Suppressor macrophage treated with lipopolysaccharide for 4 hours (primary cell): Measurements from ENCODE around the gene PIAS4.

ENCODE experiments used
- DNase-seq: peaks from one replicate; pipeline ENCODE4 v3.0.0-alpha.2; 2020

The PIAS4 gene

DNA sequence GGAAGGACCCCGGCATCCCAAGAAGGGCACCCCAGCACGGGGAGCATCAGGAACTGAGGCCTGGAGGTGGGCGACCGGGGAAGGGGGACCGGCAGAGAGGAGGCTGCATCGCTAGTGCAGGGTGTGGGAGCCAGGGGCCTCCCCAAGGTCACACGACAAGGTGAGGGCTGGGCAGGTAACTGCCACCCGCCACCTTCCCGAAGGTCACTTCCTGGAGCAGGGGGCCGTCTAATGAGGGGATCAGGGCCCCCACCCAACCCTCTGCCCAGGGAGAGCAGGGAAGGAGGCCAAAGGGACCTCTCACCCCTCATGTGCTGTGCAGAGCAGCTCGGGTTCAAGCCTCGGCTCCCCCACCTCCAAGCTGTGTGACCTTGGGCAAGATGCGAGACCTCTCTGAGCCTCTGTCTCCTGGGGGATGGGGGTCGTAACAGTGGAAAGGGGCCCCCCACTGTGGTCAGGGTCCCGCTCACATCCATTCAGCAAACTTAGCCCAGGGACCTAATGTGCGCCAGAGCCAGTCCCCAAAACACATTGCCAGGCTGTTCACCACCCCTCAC, 53.2 kb downstream of the PIAS4 start:
- DNase-seq: no peak

DNA sequence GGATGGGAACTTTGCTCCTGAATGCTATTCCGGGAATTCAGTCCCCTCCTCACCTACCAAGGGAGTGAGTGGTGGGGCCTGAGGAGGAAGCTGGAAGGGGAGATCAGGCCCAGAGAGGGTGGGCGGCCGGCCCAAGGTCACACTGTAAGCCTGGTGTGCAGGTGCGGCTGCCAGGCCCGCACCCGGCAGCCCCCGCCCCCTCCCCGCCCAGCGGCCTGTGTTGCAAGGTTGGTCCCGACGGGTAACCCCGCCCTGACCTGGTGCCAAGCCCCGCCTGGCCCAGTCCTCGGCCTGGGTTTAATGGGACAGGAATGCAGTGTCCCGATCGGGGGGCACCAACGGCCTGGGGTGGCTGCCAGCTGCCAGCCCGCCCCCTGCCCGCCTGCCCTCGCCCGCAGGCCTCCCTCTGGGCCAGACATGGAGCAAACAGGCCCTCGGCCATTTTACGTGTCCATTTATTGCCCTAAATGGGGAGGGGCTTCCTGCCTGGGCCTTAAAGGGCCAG, 53.7 kb downstream of the PIAS4 start:
- no peak for DNase-seq

DNA sequence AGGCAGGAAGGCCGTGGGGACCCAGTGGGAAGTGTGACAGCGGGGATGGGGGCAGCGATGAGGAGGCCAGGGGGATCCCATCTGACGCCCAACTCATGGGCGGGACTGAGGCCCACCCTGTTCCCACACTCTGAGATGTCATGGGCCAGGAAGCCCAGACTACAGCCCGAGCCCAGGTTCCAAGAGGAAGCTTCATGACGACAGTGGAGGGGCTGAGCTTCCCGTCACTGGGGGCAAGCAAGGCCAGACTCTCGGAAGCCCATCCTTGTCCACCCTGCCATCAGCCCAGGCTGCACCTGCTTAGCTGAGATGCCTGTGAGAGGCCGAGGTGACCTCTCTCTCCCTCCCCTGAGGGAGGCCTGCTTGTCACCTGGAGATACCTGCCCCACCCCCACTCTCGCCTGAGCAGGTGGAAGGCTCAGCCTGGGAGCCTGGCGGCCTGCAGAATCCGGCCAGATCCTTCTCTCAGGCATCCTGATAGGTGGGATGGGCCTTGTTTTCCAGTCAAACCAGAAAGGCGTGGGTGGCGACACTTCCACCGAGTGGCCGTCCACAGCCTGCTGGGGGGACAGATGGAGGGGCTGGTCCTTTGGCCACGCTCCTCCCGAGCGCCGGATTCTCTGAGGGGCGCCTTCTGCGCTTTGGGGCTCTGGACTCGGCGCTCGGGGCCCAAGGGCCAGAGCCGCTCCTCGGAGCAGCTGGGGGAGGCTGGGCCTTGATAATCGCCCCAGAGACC, 54.3 kb downstream of the PIAS4 start:
- DNase-seq: peak; percentile 13

DNA sequence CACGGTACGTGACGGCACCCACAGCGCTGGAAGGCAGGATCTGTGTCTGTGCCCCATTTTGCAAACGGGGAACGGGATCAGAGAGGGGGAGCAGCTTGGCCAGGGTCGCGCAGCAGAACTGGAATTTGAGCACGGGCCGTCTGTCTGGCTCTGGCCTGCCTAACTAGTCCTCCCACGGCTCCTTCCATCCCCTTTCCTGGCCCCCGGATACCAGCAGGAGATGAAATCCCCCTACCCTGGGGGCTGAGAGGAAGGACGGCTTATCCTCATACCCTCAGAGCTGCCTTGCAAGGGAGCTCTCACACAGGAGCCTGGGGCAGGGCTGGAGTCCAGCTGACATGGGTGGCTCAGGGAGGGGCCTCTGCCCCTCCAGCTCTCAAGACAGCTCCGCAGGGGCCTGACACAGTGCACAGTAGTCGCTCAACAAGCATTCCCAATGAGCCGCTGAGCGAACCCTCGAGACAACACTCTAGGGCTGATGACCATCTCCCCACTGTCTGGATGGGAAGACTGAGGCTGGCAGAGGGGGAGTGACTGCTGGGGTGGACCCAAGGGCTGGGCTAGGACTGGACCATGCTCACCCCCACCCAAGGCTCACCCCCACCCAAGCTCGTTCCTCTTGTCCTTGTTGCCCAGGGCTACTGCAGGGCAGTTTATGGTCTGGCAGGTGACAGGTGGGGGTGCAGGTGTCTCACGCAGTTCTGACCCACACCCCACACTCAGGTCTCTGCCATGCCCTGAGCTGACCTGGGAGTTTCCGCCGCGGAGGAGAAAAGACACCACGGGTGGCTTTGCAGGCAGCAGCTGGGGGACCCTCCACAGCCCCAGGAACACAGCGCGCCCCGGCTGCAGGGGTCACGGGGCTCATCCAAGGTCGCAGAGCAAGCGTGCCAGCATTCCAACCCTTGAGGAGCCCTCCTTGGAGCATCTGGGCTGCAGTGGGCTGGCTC, 55.2 kb downstream of the PIAS4 start:
- no peak for DNase-seq

DNA sequence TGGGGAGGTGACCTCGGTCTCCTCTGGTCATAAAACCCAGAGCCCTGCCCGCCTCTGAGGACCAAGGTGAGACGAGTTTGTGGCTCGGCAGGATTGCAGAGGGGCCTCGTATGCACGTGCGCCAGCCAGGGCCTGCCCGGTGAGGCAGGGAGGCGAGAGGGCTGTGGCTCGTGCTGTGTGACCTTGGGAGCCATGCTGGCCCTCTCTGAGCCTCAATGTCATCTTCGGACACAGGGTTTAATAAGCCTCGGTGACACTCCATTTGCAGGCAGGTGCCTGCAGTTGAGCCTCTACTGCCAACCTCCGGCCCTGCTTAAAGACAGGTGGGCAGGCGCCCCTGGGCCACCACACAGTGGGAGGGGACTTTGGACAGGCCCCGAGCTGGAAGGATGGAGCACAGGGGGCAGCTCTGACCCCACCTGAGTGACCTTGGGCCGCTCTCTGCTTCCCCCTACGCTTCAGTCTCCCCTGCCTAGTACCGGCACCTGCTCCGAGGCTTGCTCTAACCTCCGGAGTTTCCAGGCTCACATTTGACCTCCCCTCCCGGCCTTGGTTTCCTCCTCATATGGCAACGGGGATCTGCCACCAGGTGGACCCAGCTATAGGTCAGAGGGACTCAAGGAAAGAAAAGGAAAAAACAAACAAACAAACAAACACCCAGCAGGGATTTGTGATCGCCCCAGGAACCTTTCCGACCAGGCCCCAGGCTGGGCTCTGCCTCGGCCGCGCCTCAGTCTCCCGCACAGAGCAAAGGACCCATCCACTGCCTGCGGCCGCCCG, 56.0 kb downstream of the PIAS4 start:
- no peak for DNase-seq

DNA sequence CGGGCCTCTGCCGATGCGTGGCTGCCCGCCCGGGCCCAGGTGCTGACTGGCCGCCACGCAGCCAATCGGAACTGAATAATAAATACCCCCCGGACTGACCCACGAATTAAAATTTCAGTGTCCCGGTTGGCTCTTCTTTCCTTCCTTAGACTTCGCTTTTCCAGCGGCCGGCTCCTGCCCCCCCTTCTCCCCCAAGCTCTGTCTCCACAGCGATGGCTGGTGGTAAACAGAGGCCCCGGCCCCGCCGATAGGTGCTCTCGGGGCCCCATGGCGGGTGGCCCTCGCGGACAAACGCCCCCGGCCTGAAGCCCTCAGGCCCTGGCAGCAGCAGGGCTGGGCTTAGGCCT, 56.6 kb downstream of the PIAS4 start:
- DNase-seq: no peak

DNA sequence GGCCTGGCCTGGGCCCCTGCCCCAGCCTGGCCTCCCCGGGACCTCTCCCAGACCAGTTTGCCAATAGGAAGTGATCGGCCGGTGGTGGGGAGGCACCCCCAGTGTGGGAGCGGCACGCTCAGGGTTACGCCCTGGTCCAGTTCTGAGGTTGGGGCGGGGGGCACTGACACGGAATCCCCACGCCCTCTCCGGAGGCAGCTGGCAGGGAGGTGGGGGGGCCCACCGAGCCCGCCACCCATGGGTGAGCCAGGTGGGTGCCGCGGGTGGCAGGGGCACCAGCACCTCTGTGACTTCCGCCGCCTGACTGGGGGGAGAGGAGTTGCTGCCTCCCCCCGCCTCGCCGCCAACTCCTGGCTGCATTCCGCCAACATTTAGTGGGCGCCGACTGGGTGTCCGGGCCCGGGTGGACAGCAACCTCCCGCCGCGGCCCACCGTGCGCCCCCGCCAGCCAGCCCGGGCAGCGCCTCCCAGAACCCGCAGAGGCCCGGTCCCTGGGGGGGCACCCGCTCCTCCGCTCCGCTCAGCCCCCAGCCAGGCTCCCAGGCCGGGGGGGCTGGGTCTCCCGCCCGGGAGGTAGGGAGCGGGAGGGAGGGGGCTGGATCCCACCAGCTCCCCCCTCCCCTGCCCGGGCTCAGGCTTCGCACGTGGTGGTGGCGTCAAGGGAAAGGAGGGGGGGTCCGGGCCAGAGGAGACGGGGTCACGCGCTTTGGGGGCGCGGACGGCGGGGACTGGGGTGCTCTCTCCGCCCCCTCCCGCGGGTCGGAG, 57.1 kb downstream of the PIAS4 start:
- no peak for DNase-seq

DNA sequence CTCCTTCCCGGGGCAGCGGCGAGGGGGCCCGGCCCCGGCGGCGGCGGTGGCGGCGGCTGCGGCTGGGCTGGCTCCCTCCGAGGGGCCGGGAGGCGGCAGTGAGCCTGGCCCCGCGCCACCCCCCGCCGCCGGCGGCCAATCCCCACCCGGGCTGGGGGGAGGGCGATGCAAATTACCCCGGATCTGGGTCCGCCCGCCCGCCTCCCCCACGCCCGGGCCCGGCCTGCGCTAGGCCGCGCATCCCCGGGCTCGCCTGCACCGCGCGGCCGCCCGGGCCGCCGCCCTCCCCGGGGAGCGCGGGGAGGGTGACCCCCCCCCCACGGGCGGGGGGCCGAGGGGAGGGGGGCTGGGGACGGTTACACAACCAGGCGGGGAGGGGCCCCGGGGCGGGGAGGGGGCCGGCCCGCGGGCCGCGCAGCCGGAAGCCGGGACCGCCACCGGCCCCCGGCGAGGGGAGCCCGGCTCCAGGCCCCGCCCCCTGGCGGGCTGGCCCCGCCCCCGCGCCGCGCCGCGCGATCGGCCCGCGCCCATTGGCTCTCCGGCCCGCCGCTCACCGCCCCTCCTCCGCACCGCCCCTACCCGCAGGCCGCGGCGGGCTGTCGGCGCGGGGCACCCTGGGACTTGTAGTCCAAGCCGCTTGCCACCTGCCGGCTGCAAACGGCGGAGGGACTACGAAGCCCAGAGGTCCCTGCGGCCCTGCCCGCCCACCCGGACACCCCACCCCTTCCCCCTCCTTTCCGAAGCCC, 58.1 kb downstream of the PIAS4 start:
- DNase-seq: peak; percentile 99

DNA sequence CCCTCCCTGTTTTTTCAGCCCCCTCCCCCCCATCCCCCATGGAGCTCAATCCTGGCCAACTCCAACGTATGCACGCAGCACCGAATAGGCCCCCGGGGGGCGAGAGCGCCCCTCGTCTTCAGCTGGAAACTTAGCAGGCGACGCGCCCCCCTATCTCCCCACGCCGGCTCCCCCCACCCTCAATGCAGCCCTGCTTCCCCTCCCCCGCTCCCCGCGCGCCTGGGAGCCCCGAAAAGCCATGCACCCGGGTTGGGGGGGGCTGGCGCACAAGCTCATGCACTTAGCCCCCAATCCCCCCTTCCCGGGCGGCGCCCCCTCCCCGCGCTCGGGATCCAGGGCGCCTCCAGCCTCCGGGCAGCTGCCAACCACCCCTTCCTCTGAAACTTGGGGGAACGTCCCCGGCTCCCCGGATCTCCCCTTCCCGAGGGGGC, 58.7 kb downstream of the PIAS4 start:
- no peak for DNase-seq

DNA sequence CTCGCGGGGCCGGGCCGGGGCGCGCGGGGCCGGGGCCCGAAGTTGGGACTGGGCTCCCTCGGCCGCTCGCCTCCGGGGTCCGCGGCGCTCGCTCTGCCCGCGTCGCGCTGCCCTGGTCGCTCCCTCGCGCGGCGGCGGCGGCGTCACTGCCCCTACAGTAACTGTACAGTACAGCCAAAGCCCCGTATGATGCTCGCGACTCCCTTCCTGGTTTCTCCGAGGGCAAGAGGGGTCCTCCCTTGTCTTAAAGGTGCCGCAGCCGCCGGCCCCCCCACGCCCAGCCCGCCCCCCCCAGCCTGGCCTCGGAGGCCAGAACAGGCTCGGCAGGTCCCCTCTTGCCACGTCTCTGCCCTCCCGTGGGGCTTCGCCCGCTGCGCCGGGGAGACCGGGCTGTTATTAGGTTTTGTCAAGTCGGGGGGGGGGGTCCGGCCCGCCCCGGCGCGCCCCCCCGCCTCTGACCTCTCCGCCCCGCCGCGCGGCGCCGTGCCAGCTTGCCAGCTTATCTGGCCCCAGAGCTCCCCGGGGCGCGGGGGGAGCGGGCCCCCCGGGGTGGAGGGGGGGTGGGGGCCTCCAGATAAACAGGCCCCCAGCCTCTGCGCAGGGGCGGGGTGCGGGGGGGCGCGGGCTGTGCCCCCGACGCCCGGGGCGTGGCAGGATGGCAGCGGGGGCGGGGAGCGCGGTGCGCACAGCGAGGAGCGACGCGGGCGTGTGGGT, 59.3 kb downstream of the PIAS4 start, which contains the start of gene ZBTB7A:
Gene ZBTB7A, minus strand, starts transcription at position 218 of the 714 bp plus-strand sequence. CDS start 11,667 bp downstream, outside the sequence.
- peak; percentile 78 for DNase-seq

DNA sequence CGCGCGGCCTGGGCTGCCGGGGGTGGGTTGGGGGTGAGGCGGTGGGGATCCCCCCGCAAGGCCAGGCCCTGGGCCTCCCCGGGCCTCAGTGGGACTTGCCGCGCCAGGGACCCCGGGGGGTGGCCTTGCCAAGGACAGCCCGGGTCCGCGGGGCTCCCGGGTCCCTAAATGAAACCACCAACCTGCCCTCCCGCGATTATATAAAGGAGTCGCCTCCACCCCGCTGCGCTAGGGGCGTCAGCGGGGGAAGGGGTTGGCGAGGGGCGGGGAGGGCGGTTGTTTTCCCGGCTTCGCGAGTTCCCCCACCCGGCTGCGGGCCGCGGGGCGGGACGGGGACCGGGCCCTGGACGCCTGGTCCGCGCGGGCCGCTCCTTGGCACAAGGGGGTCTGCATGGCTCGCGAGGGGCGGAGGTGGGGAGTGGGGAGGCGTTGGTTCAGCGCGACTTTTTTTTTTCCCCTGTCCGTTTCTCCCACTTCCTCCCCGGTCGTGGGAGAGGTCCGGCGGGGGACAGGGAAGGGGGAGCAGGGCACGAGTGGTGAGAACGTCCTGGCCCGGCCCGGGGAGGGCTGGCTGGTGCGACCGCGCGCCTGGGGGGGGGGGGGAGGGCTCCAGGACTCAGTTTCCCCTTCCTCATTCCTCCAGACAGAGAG, 60.0 kb downstream of the PIAS4 start:
- no peak for DNase-seq

DNA sequence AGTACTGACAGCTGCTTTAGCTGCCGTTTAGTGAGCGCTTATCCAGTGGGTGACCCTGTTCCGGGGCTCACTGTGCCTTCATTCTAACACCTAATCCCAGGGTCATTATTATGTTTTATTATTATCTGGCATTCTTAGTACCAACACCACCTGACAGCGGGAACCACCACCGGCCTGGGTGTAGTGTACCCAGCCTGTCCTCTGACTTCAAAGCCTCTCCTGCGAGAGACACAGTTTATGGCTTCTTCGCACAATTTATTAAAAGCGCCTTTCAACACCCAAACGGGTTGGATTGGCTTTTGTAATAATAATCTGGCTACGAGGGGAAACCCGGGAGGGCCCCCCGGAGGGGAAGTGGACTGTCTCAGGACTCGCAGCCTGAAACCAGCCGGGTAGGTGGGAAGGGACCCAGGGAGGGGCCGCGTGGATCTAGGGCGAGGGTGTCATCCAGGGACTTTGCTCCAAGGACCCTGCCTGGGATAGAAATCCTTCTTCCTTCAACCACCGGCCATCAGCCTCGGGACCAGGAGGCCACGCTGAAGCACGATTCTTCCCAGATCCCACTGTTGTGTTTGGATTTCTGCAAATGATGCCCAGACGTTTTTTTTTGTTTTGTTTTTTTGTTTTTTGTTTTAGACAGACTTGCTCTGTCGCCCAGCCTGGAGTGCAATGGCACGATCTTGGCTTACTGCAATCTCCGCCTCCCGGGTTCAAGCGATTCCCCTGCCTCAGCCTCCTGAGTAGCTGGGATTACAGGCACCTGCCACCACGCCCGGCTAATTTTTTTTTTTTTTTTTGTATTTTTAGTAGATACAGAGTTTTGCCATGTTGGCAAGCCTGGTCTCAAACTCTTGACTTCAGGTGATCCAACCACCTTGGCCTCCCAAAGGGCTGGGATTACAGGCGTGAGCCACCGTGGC, 60.8 kb downstream of the PIAS4 start:
- peak; percentile 51 for DNase-seq

DNA sequence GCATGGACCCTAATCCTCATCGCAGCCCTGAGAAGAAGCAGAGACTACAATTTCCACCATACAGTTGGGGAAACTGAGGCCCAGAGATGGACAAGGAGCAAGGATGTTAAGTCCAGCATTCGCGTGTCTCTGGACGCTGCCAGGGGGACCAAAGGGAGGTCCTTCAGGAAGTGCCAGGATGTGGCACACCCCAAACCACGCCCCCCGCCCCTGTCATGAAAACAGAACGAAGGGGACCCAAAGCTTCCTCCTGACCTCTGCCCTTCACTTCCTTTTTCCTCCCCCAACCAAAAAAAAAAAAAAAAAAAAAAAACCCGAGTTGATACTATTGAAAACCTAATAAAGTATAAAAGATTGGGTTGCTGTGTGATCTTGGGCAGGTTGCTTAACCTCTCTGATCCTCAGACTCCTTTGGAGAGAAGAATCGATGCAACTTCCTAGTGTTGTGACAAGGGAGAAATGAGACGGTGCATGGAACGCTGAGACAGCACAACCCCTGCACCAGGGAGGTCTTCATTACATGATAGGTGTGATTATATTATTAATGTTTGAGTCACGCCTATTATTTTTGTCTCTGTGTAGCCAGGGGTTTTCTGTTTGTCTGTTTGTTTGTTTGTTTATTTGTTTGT, 61.9 kb downstream of the PIAS4 start:
- peak; percentile 60 for DNase-seq

DNA sequence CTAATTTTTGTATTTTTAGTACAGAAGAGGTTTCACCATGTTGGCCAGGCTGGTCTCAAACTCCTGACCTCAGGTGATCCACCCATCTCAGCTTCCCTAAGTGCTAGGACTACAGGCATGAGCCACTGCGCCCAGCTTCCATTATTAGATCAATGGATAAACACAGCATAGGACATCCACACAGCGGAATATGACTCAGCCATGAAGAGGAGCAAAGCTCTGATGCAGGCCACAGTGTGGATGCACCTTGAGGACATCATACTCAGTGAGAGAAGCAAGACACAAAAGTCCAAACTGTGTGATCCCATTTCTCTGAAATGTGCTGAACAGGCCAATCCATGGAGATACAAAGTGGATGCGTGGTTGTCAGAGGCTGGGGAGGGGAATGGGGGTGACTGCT, 64.1 kb downstream of the PIAS4 start:
- DNase-seq: no peak

DNA sequence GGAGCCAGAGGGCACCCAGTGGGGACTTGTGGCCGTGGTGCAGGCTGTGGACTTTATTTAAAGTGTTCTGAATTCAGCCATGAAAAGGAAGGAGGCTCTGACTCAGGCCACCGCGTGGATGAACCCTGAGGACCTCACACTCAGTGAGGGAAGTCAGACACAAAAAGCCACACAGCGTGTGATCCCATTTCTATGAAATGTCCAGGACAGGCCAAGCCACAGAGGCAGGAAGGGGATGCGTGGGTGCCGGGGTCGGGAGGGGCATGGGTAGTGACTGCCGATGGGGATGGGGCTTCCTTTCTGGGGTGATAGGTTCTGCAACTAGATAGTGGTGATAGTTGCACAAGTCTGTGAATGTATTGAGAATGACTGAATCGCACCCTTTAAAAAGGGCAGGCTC, 67.8 kb downstream of the PIAS4 start:
- DNase-seq: peak; percentile 94

DNA sequence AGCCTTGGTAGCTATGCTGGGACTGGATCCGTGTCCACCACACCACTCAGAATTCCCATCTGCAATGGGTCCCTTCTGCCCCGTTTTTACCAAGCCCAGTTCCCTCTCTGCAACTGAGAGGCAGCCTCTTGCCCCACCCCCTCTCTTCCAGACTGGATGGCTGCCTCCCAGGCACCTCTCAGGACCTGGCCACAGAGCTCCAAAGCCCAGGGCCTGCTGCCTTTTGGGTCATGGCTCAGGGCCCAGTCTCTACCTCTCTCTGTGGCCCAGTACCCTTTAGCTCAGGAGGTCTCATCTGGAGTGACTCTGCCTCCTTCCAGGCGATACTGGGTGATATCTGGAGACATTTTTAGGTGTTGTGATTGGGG, 69.5 kb downstream of the PIAS4 start:
- DNase-seq: no peak

DNA sequence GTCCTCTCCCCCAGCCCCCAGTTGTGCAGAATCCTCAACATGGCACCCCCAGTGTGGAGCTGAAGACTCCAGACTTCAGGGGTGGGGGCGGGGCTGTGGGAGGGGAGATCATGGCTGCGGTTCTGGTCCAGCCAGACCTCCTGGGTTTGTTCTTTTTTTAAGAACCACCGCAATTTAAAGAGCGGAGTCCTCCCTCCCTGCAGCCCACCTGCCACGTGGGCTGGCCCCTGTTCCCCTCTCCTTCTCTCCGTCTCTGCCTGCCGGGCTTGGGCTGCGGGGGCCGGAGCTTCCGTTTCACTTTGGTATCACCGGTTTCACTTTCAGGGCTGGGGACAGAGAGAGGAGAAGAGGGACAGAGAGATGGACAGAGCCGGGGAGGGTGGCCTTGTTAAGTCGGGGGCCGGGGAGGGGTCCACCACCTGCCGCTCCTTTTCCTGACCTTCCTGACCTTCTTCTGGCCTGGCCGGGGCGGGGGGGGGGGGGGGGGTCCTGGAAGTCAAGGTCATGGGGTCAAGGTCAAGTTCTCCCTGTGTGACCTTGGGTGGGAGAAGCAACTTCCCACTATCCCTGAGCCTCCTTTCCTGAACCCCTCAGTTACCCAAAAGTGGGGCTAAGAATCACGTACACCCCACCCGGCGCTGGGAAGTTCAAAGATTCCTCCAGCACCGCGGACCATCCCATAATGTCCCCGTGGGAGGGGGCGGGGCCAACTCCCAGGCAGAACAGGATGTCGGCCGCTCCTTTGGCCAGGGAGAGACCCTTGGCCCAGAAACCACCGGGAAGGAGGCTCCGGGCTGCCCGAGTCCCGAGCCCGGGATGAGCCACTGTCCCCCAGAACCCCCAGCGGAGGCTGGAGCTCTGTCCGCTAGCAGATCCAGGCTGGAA, 70.5 kb downstream of the PIAS4 start:
- DNase-seq: peak; percentile 83
